HG03196 (cell line): ENCODE results near the gene CYTH3.
"Not testable (repeated sequence)": the region's sequence is repeated elsewhere in the genome, so short reads cannot be mapped to it uniquely, and the experiment has no call there.

Experiments
- ATAC-seq: cut with Tn5 transposase; IDR thresholded peaks from one replicate; pipeline ENCODE4 v1.9.1; 2021; ENCODE audit not compliant: unreplicated experiment

The CYTH3 gene

GRCh38 chr7:6232534-6232933, 39.9 kb downstream of the CYTH3 start:
- no peak for ATAC-seq

- no peak for ATAC-seq
Measured at GRCh38 chr7:6232116-6232515, 40.3 kb downstream of the CYTH3 start.

DNA sequence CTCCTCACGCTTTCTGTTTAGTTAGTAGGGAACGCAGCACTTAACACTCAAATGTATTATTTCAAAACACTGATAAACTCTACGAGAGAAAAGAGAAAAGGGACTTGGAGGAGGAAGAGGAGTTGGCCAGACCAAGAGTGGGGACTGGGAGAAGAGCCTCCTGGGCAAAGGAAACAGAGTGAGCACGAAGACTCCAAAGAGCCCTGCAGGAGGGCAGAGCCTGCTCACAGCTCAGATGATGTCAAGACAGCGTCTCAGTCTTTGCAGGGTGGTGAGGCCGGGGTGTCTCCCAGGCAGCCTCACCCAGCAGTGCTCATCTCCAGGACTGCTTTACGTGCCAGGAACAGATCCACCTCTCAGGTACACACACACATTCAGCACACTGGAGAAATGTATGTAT, 41.2 kb downstream of the CYTH3 start:
- ATAC-seq = no peak

DNA sequence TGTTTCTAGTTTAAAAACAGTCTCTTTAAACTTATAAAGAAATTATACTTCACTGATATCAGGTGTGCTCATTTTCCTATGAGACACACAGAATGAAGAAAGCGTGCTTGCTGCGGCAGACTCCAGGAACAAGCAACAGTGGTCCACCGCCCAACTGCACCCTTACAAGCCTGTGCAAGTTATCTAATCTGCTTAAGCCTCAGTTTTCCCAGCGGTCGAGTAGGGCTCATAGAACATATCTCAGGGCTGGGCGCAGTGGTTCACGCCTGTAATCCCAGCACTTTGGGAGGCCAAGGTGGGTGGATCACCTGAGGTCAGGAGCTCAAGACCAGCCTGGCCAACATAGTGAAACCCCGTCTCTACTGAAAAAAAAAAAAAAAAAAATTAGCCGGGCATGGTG, 43.1 kb downstream of the CYTH3 start:
- ATAC-seq = not testable (repeated sequence)

DNA sequence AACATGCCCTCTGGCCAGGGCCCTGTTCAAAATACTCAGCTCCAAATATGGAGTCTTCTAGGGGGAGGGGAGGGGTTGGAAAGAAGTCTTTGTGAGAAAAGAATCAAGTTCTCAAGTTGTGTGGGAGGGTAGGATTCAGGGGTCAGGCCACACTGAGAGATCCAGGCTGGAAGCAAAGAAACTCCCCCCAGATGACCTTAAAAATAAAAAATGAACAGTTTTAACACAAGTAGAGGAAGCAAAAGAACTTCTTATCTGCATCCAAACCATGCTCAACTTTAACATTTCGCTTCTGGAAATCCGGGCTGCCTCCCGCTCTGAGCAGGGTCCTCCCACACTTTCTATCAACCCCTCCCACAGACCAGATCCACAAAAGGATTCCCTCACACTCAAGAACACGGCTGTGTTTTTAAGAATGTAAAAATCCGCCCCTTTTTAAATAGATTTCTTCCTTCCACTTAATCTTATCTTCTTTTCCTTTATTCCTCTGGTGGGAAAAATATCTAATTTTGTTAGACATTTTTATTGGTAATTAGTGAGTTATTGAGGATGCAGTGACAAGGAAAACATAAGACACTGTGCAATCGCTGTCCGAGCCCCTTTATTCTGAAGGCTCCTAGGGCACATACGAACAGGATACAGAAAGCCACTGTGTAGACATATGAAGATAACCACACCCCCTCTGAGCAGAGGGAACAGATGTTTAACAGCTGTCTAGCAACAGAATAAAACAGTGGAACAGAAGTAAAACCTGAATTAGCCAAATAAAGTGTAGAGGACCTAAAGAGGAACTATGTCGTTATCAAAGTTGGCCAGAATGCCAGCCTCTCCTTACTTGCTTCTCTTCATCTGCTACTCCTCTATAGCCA, 43.8 kb downstream of the CYTH3 start:
- ATAC-seq = peak; percentile 76

- no peak for ATAC-seq
Measured at GRCh38 chr7:6227294-6227846, 45.1 kb downstream of the CYTH3 start.

DNA sequence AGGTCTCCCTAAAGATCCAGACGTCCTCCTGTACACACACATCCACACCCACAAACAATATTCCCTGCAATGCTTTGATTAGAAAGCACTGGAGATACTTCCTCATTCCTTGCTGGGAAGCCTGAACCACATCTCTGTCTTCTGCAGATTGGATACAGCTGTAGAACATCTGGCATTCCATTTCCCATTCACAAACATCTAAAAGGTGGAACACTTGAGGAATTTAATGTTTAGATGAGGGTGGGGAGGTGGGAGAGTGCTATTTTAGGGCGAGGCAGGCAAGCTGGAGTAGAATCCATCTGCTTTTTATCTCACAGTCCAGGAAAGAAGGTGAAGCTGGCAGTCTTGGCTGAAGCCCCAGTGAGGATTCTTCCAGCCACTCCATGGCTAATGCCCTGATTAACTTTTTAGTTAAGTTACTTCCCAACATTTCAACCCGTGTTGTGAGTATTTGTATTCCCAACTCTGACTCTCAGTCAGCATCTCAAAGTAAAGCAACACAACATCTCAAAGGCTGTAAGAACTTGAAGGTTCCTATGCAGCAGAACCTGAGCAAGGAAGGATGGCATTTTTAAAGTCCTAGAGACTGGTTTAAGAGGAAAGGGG, 46.1 kb downstream of the CYTH3 start:
- no peak for ATAC-seq

DNA sequence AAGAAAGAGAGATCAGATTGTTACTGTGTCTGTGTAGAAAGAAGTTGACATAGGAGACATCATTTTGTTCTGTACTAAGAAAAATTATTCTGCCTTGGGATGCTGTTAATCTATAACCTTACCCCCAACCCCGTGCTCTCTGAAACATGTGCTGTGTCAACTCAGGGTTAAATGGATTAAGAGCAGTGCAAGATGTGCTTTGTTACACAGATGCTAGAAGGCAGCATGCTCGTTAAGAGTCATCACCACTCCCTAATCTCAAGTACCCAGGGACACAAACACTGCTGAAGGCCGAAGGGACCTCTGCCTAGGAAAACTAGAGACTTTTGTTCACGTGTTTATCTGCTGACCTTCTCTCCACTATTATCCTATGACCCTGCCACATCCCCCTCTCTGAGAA, 49.0 kb downstream of the CYTH3 start:
- not testable (repeated sequence) for ATAC-seq

DNA sequence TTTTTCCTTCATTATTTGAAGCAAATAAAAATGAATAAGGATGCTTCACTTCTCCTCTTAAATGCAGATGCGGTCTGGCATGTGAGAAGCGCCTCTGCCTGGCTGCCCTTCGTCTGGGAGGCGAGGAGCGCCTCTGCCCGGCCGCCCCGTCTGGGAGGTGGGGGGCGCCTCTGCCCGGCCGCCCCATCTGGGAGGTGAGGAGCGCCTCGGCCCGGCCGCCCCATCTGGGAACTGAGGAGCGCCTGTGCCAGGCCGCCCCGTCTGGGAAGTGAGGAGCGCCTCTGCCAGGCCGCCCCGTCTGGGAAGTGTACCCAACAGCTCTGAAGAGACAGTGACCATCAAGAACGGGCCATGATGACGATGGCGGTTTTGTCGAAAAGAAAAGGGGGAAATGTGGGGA, 49.4 kb downstream of the CYTH3 start:
- not testable (repeated sequence) for ATAC-seq

DNA sequence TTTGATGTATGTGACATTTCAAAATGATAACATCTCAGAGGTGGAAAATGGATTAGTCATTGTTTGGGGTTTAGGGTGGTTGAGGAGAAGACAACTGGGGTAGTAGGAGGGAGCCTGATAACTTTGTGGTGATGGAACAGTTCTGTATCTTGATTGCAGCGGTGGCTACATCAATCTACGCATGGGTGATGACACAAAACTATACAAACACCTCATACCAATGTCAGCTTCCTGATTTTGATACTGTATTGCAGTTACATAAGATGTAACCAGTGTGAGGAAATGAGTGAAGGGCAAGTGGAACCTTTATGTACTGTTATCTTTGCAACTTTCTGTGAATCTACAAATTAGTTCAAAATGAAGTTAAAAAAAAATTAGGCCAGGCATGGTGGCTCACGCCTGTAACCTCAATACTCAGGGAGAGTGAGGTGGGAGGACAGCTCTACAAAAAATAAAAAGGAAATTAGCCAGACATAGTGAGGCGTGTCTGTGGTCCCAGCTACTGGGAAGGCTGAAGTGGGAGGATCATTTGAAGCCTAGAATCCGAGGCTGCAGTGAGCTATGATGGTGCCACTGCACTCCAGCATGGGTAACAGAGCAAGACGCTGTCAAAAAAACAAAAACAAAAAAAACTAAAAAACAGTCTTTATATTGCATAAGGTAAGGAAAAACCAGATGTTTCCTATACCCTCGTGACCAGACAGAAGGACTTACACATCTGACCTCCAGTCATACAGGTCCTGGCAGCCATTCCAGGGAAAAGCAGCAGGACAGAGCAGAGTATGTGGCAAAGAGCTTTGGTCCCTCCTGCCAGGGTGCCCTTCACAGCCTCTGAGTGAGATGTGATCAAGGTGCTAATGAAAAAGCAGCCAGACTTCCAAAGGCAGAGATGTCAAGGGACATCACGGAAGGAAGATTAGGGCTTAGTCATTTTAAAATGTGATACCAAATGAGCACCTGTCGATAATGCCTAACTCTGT, 50.8 kb downstream of the CYTH3 start:
- no peak for ATAC-seq

GRCh38 chr7:6218329-6218728, 54.1 kb downstream of the CYTH3 start:
- no peak for ATAC-seq

- no peak for ATAC-seq
Measured at GRCh38 chr7:6212008-6212407, 60.4 kb downstream of the CYTH3 start.

- ATAC-seq = no peak
Measured at GRCh38 chr7:6210621-6211372, 61.6 kb downstream of the CYTH3 start.

- ATAC-seq = no peak
Measured at GRCh38 chr7:6209340-6209739, 63.1 kb downstream of the CYTH3 start.

- ATAC-seq = no peak
Measured at GRCh38 chr7:6208573-6209328, 63.7 kb downstream of the CYTH3 start.

- ATAC-seq = no peak
Measured at GRCh38 chr7:6205971-6206660, 66.3 kb downstream of the CYTH3 start.

- no peak for ATAC-seq
Measured at GRCh38 chr7:6203381-6203780, 69.0 kb downstream of the CYTH3 start.

DNA sequence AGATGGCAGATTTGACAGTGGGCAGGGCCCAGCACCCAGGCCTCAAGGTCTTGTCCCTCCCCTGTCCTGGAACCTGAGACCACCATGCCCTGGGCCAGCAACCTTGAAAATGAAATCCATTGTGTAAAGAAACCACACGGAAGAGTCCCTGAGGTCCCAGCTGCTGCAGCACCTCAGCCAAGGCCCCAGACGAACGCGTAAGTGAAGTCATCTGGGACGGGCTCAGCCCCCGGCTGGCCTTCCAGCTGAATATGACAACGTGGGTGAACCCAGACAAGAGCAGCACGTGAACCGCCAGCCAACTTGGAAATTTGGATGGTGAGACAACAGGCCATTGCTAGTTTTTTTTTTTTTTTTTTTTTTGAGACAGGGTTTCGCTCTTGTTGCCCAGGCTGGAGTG, 70.3 kb downstream of the CYTH3 start:
- ATAC-seq = no peak

DNA sequence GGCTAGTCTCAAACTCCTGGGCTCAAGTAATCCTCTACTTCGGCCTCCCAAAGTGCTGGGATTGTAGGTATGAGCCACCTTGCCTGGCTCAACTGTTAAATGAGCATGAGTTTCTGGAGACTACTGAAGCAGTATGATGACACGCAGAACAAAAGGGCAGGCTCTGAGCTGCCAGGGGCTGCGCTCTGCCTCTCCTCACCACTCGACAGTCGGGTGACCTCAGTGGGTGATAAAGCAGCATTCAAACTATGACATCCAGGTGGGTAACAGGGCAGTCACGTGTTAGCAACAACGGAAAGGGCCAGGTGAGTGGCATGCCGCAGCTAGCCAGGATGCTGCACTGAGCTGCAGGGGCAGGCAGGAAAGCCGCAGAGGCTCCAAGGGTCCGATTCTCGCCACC, 71.5 kb downstream of the CYTH3 start:
- no peak for ATAC-seq
